Colonic mucosa (tissue), 4 donors: ENCODE measurements around the gene CLEC7A. TPM values are rescaled to one million over a fixed set of nuclear protein-coding genes. Genes with fewer than 3 reads are reported as not detected.

Experiments used
- DNase-seq: peaks from one replicate; pipeline ENCODE4 v3.0.0-alpha.2; 2020
- H3K27ac ChIP-seq: fragments of 200-600 bp; one replicate; pipeline ENCODE4 v1.8.0; 2021
- H3K27me3 ChIP-seq: fragments of 200-600 bp; one replicate; pipeline ENCODE4 v1.8.0; 2021
- H3K36me3 ChIP-seq: fragments of 200-600 bp; one replicate; pipeline ENCODE4 v1.8.0; 2021
- H3K4me1 ChIP-seq: fragments of 200-600 bp; one replicate; pipeline ENCODE4 v1.8.0; 2021; ENCODE audit warnings: mild to moderate bottlenecking
- H3K4me3 ChIP-seq: fragments of 200-600 bp; one replicate; pipeline ENCODE4 v1.8.0; 2021
- H3K9ac ChIP-seq, 2 donors: one replicate each; pipeline ENCODE4 v1.7.0; 2013; ENCODE audit warnings: control low read depth in 2 of 2, low read depth in 2 of 2, low read length in 2 of 2
- H3K9me3 ChIP-seq: fragments of 200-600 bp; one replicate; pipeline ENCODE4 v1.8.0; 2021
- intact Hi-C: fragments of 100-400 bp; cut with DNase I; formaldehyde crosslinking; loops from one replicate; pipeline ENCODE4 v1.14.1; 2022
- total RNA-seq, 2 donors: library from RNA; stranded (reverse); fragmentation: NEBNext Ultra II Directional in 1 of 2; extraction: Animal tissue kit (Norgen Biotek cat#: 25700) in 1 of 2; gene quantifications; one replicate each; pipeline ENCODE4 v1.2.1, GENCODE V29; 2021
- TF ChIP-seq, protein P1 (sequence below): fragments of 200-600 bp; IDR thresholded peaks from one replicate; pipeline ENCODE4 v1.8.0; 2022; ENCODE audit warnings: antibody characterized with exemption, mild to moderate bottlenecking
- donor health status: healthy.
- donor health status: DM: no; HTN: no; CAD: no.
- donor health status: DM: no; HTN: no; CAD: no.

CLEC7A gene
- total RNA-seq, 2 donors from 2014 or later = 1.1 to 6.8 TPM

DNA sequence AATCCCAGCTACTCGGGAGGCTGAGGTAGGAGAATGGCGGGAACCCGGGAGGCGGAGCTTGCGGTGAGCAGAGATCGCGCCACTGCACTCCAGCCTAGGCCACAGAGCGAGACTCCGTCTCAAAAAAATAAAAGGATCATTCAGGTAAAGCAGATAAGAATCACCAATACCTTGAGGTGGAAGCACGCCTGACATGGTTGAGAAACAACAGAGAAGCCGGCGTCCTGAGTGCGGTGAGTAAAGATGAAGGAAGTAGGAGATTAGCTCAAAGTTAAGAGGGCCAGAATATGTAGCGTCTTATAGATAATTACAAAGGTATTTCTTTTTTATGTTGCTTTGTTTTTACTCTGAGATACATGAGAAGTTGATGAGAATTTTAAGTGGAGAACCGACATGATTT lies 14.7 kb downstream of the CLEC7A start:
- Histone ChIP-seq H3K36me3 (no peaks in the 10 kb centered on the region), H3K9me3 (no peaks in the 10 kb centered on the region), H3K4me1 (no peaks in the 10 kb centered on the region), H3K9ac (no peak overlapping the region), H3K4me3 (no peak overlapping the region), H3K27ac (no peak overlapping the region), H3K27me3 (no peaks in the 10 kb centered on the region)
- TF ChIP-seq, protein P1, sequence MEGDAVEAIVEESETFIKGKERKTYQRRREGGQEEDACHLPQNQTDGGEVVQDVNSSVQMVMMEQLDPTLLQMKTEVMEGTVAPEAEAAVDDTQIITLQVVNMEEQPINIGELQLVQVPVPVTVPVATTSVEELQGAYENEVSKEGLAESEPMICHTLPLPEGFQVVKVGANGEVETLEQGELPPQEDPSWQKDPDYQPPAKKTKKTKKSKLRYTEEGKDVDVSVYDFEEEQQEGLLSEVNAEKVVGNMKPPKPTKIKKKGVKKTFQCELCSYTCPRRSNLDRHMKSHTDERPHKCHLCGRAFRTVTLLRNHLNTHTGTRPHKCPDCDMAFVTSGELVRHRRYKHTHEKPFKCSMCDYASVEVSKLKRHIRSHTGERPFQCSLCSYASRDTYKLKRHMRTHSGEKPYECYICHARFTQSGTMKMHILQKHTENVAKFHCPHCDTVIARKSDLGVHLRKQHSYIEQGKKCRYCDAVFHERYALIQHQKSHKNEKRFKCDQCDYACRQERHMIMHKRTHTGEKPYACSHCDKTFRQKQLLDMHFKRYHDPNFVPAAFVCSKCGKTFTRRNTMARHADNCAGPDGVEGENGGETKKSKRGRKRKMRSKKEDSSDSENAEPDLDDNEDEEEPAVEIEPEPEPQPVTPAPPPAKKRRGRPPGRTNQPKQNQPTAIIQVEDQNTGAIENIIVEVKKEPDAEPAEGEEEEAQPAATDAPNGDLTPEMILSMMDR = no peak
- no peak for DNase-seq
- intact Hi-C loops = no loop called here

DNA sequence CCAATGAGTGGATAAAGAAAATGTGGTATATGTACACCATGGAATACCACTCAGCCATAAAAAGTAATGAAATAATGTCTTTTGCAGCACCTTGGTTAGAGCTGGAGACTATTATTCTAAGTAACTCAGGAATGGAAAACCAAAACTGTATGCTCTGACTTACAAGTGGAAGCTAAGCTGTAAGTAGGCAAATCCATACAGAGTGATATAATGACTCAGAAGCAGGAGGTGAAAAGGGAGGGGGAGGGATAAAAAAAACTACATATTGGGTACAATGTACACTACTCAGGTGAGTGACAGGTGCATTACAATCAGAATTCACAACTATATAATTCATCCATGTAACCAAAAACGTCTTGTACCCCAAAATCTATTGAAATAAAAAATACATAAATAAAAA lies 16.1 kb downstream of the CLEC7A start:
- Histone ChIP-seq H3K9me3 (no peaks in the 10 kb centered on the region), H3K27ac (no peak overlapping the region), H3K36me3 (no peaks in the 10 kb centered on the region), H3K4me3 (no peak overlapping the region), H3K27me3 (no peaks in the 10 kb centered on the region), H3K4me1 (no peaks in the 10 kb centered on the region), H3K9ac (no peak overlapping the region)
- DNase-seq = no peak
- intact Hi-C loops = no loop called here
- TF ChIP-seq, protein P1 = no peak

DNA sequence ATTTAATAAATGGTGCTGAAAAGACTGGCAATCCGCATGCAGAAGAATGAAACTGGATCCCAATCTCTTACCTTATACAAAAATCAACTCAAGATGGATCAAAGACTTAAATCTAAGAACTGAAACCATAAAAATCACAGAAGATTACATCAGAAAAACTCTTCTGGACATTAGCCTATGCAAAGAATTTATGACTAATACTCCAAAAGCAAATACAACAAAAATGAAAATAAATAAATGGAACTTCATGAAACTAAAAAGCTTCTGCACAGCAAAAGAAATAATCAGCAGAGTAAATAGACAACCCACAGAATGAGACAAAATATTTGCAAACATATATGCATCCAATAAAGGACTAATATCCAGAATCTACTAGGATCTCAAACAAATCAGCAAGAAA lies 16.9 kb downstream of the CLEC7A start:
- H3K4me1 ChIP-seq = no peaks in the 10 kb centered on the region
- H3K4me3 ChIP-seq = no peak overlapping the region
- H3K9me3 ChIP-seq = no peaks in the 10 kb centered on the region
- DNase-seq = no peak
- H3K9ac ChIP-seq = no peak overlapping the region
- H3K27ac ChIP-seq = no peak overlapping the region
- TF ChIP-seq, protein P1 = no peak
- no peaks in the 10 kb centered on the region for H3K27me3 ChIP-seq
- no peaks in the 10 kb centered on the region for H3K36me3 ChIP-seq
- intact Hi-C loops = no loop called here

DNA sequence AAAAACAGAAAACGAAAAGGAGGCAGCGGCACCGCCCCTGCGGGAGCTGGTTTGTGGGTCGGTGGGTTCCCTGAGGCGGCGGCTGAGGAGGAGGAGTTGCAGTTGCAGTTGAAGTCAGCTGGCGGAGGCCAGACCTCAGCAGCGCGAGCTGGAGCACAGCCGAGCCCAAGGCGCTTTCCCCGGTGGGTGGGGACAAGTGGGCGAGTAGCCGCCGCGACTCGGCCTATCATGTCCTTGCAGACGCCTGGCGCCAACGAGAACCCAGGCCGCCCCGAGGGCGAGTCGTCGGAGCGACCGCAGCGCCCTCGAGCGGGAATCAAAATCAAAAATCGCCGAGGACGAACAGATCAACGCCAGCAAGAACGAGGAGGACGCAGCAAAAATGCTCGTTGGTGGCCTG lies 18.5 kb downstream of the CLEC7A start:
- Histone ChIP-seq H3K9ac (no peak overlapping the region), H3K9me3 (no peaks in the 10 kb centered on the region), H3K27me3 (no peaks in the 10 kb centered on the region), H3K36me3 (no peaks in the 10 kb centered on the region), H3K27ac (no peak overlapping the region), H3K4me3 (no peak overlapping the region), H3K4me1 (no peaks in the 10 kb centered on the region)
- TF ChIP-seq, protein P1 = no peak
- no peak for DNase-seq
- intact Hi-C loops = no loop called here

DNA sequence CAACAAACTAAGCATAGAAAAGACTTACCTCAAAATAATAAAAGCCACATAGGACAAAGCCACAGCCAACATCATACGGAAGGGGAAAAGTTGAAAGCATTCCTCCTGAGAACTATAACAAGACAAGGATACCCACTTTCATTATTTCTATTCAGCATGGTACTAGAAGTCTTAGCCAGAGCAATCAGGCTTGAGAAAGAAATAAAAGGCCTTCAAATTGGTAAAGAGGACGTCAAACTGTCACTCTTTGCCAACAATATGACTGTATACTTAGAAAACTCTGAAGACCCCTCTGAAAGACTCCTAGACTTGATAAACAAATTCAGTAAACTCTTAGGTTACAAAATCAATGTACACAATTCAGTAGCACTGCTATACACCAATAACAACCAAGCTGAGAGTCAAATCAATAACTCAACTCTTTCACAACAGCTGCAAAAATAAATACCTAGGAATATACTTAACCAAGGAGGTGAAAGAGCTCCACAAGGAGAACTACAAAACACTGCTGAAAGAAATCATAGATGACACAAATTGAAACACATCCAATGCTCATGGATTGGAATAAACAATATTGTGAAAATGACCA lies 19.6 kb downstream of the CLEC7A start:
- intact Hi-C loops = no loop called here
- H3K4me1 ChIP-seq = no peaks in the 10 kb centered on the region
- no peaks in the 10 kb centered on the region for H3K9me3 ChIP-seq
- DNase-seq = no peak
- TF ChIP-seq, protein P1 = no peak
- H3K27me3 ChIP-seq = no peaks in the 10 kb centered on the region
- H3K27ac ChIP-seq = no peak overlapping the region
- no peaks in the 10 kb centered on the region for H3K36me3 ChIP-seq
- H3K9ac ChIP-seq = no peak overlapping the region
- no peak overlapping the region for H3K4me3 ChIP-seq
